GM12872 (cell line): ENCODE results near the gene ZNF607.

Experiments used
- TF ChIP-seq, protein P1 (sequence below): IDR thresholded peaks from 3 replicates; pipeline ENCODE4 v1.5.1; 2011; ENCODE audit warnings: low read depth, mild to moderate bottlenecking, low read length, moderate library complexity; ENCODE audit not compliant: insufficient read depth

Gene ZNF607

DNA sequence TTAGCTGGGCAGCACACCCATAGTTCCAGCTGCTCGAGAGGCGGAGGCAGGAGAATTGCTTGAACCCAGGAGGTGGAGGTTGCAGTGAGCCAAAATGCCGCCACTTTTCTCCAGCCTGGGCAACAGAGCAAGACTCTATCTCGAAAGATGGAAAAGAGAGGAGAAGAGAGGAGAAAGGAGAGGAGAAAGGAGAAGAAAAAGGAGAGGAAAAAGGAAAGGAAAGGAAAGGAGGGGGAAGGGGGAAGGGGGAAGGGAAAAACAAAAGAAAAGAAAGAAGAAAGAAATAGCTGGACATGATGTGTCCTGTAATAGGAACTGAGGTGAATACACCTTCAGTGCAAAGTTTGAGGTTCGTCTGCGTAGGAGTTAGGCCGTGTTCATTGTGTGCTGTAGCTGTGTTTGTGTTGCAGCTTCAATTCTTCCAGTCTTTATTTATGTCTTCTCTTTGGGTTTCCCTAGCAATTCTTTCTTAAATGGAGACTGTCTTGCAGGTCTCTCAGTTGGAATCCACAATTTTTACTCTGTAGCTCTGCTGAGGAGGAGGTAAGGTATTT is 13.4 kb downstream of the ZNF607 start:
- TF ChIP-seq, protein P1, sequence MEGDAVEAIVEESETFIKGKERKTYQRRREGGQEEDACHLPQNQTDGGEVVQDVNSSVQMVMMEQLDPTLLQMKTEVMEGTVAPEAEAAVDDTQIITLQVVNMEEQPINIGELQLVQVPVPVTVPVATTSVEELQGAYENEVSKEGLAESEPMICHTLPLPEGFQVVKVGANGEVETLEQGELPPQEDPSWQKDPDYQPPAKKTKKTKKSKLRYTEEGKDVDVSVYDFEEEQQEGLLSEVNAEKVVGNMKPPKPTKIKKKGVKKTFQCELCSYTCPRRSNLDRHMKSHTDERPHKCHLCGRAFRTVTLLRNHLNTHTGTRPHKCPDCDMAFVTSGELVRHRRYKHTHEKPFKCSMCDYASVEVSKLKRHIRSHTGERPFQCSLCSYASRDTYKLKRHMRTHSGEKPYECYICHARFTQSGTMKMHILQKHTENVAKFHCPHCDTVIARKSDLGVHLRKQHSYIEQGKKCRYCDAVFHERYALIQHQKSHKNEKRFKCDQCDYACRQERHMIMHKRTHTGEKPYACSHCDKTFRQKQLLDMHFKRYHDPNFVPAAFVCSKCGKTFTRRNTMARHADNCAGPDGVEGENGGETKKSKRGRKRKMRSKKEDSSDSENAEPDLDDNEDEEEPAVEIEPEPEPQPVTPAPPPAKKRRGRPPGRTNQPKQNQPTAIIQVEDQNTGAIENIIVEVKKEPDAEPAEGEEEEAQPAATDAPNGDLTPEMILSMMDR: no peak

GRCh38 chr19:37699057-37699456 is 20.5 kb downstream of the ZNF607 start:
- TF ChIP-seq, protein P1: no peak

GRCh38 chr19:37698216-37698615 is 21.3 kb downstream of the ZNF607 start:
- TF ChIP-seq, protein P1: no peak

- TF ChIP-seq, protein P1: no peak
Observed at GRCh38 chr19:37695144-37695899, 24.2 kb downstream of the ZNF607 start.

DNA sequence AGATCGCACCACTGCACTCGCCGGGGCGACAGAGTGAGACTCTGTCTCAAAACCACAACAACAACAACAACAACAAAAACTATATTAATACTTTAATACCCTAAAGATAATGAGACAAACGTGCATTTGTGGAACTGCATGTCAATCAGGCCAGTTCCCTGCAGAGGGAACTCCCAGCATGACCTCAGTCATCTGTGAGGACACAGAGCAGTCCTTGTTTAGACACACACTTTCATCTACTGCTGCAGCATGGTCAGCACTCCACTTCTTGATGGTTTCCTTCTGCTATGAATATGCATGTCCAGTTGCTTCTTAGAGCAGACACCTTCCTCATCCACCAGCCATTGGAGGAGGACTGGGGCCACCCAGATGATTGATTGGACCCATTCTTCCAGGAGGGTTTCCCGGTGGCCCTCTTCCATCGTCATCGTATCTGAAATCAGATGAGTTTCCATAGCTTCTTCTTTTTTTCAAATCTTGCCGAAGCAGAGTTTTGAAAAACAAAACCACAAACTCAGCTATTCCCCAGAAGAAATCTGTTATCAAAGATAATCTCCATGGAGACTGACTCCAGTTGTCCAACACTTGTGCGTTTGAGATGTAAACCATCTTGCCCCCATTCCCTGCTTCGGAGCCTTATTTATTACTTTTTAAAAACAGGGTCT is 26.5 kb downstream of the ZNF607 start:
- TF ChIP-seq, protein P1: no peak

- TF ChIP-seq, protein P1: no peak
Observed at GRCh38 chr19:37691881-37692504, 27.6 kb downstream of the ZNF607 start.

DNA sequence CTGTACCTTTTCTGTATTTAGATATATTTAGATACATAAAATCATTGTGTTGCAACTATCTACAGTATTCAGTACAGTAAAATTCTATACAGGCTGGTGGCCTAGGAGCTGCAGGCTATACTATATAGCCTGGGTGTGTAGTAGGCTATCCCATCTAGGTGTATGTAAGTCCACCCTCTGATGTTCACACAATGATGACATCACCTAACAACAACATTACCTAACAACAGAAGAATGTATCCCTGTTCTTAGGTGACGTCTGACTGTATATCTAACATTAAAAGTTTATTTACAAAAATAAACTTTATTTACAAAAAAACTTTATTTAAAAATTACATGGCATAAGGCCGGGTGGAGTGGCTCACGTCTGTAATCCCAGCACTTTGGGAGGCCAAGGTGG is 36.0 kb downstream of the ZNF607 start:
- TF ChIP-seq, protein P1: no peak
